ENCODE data around the gene ATP9B. TPM values are rescaled to one million over a fixed set of nuclear protein-coding genes. Genes with fewer than 3 reads are reported as not detected.

ATP9B gene
- total RNA-seq, 2 donors from 2014 or later, result 29.1 to 38.1 TPM

- no peaks in the 10 kb centered on the region for H3K27me3 Mint-ChIP-seq (ENCODE audit: insufficient read depth)
- no peaks in the 10 kb centered on the region for H3K4me1 Mint-ChIP-seq
- peaks cover 20% of the 10 kb centered on the region for H3K36me3 Mint-ChIP-seq (ENCODE audit: low read depth)
- no peak overlapping the region for H3K27ac Mint-ChIP-seq
- Histone ChIP-seq H3K27me3 (ENCODE audit: control insufficient read depth, insufficient read depth, low read length, poor library complexity, severe bottlenecking) (no peaks in the 10 kb centered on the region), H3K9me3 (ENCODE audit: control insufficient read depth, low read length) (no peaks in the 10 kb centered on the region), H3K27ac (ENCODE audit: low read depth, low read length) (no peak overlapping the region), H3K4me1 (ENCODE audit: control insufficient read depth, insufficient read depth, low read length) (no peaks in the 10 kb centered on the region), H3K9ac (ENCODE audit: extremely low read depth, low read length, poor library complexity, severe bottlenecking) (no peak overlapping the region), H3K36me3 (ENCODE audit: control insufficient read depth, insufficient read depth, low read length) (peaks cover 6% of the 10 kb centered on the region), H3K4me3 (ENCODE audit: low read length) (no peak overlapping the region)
- no peak overlapping the region for H3K4me3 Mint-ChIP-seq
- H3K9me3 Mint-ChIP-seq, result no peaks in the 10 kb centered on the region
- no peak for DNase-seq
- no peak for TF ChIP-seq CTCF (conservative IDR thresholded peaks at IDR 0.05)
- WGBS, 2 experiments (ENCODE audit: insufficient coverage in 1 of 2, insufficient read length in 1 of 2), result 94 to 100% methylated on average over 2 to 3 of the region's 3 CpGs
Observed at GRCh38 chr18:79129120-79129519, 59.9 kb downstream of the ATP9B start.

DNA sequence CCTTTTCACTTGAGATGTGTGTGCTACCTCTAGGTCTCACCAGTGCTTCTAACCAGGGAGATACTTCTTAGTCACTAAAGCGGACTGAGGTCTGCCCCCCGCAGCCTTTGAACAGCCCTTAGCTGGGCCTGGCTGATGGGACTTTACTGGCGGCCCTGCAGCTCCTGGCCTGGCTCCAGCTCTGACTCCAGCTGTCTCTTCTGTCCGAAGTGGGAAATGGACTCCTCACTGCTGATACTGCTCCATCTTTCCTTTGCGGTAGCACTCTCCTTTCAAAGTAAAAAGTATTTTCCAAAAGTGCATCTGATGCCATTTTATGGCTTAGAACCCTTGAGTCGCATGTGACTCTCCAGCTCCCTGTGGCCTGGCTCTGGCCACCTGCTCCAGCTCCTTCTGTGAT lies 64.5 kb downstream of the ATP9B start:
- Histone ChIP-seq H3K36me3 (ENCODE audit: control insufficient read depth, insufficient read depth, low read length) (no peaks in the 10 kb centered on the region), H3K4me3 (ENCODE audit: low read length) (no peak overlapping the region), H3K9me3 (ENCODE audit: control insufficient read depth, low read length) (no peaks in the 10 kb centered on the region), H3K4me1 (ENCODE audit: control insufficient read depth, insufficient read depth, low read length) (no peaks in the 10 kb centered on the region), H3K9ac (ENCODE audit: extremely low read depth, low read length, poor library complexity, severe bottlenecking) (no peak overlapping the region), H3K27me3 (ENCODE audit: control insufficient read depth, insufficient read depth, low read length, poor library complexity, severe bottlenecking) (no peaks in the 10 kb centered on the region), H3K27ac (ENCODE audit: low read depth, low read length) (no peak overlapping the region)
- H3K4me3 Mint-ChIP-seq, result no peak overlapping the region
- no peak for DNase-seq
- H3K27ac Mint-ChIP-seq, result no peak overlapping the region
- TF ChIP-seq CTCF (conservative IDR thresholded peaks at IDR 0.05), result no peak
- H3K36me3 Mint-ChIP-seq (ENCODE audit: low read depth), result peaks cover 17% of the 10 kb centered on the region
- WGBS, 2 experiments (ENCODE audit: insufficient coverage in 1 of 2, insufficient read length in 1 of 2), result 93 to 94% methylated on average over 6 of the region's 6 CpGs
- no peaks in the 10 kb centered on the region for H3K4me1 Mint-ChIP-seq
- no peaks in the 10 kb centered on the region for H3K27me3 Mint-ChIP-seq (ENCODE audit: insufficient read depth)
- H3K9me3 Mint-ChIP-seq, result no peaks in the 10 kb centered on the region

GRCh38 chr18:79135924-79136323 lies 66.7 kb downstream of the ATP9B start:
- Mint-ChIP-seq H3K4me1 (no peaks in the 10 kb centered on the region), H3K36me3 (ENCODE audit: low read depth) (peaks cover 9% of the 10 kb centered on the region), H3K27me3 (ENCODE audit: insufficient read depth) (no peaks in the 10 kb centered on the region), H3K4me3 (no peak overlapping the region), H3K9me3 (no peaks in the 10 kb centered on the region), H3K27ac (no peak overlapping the region)
- no peaks in the 10 kb centered on the region for H3K36me3 ChIP-seq (ENCODE audit: control insufficient read depth, insufficient read depth, low read length)
- no peak overlapping the region for H3K27ac ChIP-seq (ENCODE audit: low read depth, low read length)
- DNase-seq, result no peak
- TF ChIP-seq CTCF (conservative IDR thresholded peaks at IDR 0.05), result no peak
- H3K9ac ChIP-seq (ENCODE audit: extremely low read depth, low read length, poor library complexity, severe bottlenecking), result no peak overlapping the region
- no peaks in the 10 kb centered on the region for H3K4me1 ChIP-seq (ENCODE audit: control insufficient read depth, insufficient read depth, low read length)
- no peaks in the 10 kb centered on the region for H3K27me3 ChIP-seq (ENCODE audit: control insufficient read depth, insufficient read depth, low read length, poor library complexity, severe bottlenecking)
- H3K4me3 ChIP-seq (ENCODE audit: low read length), result no peak overlapping the region
- H3K9me3 ChIP-seq (ENCODE audit: control insufficient read depth, low read length), result no peaks in the 10 kb centered on the region

Data from endodermal cell (in vitro differentiated cells).